Esophagus squamous epithelium (tissue), 4 donors: ENCODE results near the gene TBX20.

Experiments used
- POLR2A ChIP-seq, 4 donors: fragments of 450-650 bp; IDR thresholded peaks; one replicate each; pipeline ENCODE4 v1.6.1; 2017; ENCODE audit warnings: antibody characterized with exemption in 4 of 4, mild to moderate bottlenecking in 4 of 4, moderate library complexity in 3 of 4
- TF ChIP-seq, protein P1 (sequence below), 6 experiments: fragments of 450-650 bp in 4 of 6; fragments of 200-600 bp in 2 of 6; sonication (generic) in 2 of 6; IDR thresholded peaks; one replicate each; pipeline ENCODE4 v1.5.1; 2016 to 2019; ENCODE audit warnings: antibody characterized with exemption in 6 of 6, mild to moderate bottlenecking in 4 of 6, moderate library complexity in 4 of 6

DNA sequence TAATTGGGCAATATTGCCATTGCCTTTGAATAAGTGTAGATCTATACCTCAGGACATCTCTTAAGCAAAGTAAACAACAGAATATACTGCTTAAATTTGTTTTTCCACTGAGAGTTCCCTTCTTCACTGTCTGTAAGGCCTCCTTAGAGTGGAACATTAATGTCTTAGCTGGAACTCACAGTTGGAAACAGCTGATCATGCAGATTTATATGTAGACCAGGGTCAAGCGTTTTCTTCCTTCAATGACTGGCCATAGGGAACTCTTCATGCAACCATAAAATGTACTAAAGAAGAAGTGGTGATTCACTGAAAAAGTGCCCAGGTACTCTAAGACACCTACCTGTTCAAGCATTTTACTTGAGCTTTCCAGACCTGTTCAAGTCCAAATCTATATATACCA is 18.3 kb upstream of the TBX20 start:
- no peak for TF ChIP-seq POLR2A (IDR thresholded peaks at IDR 0.05)
- TF ChIP-seq, protein P1, sequence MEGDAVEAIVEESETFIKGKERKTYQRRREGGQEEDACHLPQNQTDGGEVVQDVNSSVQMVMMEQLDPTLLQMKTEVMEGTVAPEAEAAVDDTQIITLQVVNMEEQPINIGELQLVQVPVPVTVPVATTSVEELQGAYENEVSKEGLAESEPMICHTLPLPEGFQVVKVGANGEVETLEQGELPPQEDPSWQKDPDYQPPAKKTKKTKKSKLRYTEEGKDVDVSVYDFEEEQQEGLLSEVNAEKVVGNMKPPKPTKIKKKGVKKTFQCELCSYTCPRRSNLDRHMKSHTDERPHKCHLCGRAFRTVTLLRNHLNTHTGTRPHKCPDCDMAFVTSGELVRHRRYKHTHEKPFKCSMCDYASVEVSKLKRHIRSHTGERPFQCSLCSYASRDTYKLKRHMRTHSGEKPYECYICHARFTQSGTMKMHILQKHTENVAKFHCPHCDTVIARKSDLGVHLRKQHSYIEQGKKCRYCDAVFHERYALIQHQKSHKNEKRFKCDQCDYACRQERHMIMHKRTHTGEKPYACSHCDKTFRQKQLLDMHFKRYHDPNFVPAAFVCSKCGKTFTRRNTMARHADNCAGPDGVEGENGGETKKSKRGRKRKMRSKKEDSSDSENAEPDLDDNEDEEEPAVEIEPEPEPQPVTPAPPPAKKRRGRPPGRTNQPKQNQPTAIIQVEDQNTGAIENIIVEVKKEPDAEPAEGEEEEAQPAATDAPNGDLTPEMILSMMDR (IDR thresholded peaks at IDR 0.05) = no peak
